HTERT RPE-1 (cell line): ENCODE measurements around the gene NHEJ1.

ENCODE experiments used
- in situ Hi-C: fragments of 300-500 bp; cut with MboI; formaldehyde crosslinking; loops from 4 replicates; pipeline ENCODE4 v1.14.3; 2020; ENCODE audit warnings: low sequenced_read_pairs

Gene NHEJ1

DNA sequence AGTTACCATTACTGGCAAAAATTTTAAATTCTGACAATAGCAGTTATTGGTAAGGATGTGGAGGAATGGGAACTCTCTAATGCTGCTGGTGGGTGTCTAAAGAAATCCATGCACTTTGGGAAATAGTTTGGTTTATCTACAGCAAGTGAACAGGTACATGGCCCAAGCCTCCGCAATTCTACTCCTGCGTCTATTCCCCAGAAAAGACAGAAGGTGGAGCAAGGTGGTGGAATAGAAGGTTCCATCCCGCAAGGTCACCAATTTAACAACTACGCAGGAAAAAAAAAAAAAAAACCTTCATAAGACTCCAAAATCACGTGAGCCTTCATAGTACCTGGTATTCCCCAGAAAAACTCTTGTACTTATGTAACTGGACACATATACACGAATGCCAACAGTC is 125.8 kb downstream of the NHEJ1 start:
- in situ Hi-C loops = no loop called here

DNA sequence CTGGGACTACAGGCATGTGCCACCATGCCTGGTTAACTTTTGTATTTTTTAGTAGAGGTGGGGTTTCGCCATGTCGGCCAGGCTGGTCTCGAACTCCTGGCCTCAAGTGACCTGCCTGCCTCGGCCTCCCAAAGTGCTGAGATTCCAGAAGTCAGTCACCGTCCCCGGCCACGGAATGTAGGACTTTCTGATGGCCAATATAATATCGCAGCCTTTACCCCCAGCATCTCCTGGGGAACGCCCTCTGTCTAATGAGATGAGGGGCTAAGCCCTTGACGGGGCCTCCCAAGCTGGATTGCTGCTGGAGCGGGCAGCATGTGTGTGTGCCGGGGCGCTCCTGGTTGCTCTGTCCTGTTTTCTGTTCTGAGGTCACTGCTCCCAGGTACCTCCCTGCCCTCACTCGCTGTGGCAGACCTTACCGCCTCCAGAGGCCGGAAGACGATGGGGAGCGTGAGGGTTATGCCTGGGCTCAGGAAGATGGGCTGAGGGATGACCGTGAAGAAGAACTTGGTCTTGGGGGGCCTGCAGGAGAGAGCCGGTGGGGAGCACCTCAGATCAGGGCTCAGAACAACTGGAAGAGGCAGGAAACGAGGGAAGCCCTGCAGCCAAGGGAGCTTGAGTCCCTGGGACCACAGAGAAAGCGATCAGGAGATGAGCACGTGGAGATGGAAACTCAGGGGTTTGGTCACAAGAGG is 128.4 kb downstream of the NHEJ1 start:
- in situ Hi-C loops = no loop called here

DNA sequence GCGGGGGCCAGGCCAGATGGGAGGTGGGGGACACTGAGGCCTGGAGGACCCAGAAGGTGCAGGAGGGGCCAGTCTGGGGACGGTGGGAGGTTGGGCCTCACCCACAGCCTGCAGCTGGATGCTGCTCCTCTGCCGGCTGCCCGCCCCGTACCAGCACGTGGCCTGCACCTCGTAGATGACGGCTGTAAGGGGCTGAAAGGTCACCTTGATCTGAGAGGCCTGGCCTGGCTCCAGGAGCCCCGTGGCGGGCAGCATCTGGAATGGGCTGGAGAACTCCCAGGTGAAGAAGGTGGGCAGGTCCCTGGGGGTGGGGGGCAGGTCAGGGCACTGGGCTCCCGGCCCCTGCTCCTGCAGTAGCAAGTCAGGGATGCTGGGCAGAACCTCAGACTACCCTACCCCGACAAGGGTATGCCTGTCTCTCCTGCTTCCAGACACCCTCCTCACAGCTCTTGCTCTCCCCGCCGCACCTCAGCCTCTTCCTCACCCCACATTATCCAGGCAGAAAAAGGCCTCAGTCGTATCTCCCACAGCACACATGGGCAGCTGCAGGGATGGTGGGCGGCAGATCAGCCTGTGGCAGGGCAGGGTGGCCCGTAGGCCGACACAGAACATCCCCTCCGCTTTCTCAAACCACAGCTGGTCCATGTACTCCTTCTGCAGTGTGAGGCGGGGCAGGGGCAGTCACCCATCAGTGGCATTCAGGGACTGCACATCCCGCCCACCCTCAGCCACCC is 129.4 kb downstream of the NHEJ1 start:
- in situ Hi-C loops = no loop called here

DNA sequence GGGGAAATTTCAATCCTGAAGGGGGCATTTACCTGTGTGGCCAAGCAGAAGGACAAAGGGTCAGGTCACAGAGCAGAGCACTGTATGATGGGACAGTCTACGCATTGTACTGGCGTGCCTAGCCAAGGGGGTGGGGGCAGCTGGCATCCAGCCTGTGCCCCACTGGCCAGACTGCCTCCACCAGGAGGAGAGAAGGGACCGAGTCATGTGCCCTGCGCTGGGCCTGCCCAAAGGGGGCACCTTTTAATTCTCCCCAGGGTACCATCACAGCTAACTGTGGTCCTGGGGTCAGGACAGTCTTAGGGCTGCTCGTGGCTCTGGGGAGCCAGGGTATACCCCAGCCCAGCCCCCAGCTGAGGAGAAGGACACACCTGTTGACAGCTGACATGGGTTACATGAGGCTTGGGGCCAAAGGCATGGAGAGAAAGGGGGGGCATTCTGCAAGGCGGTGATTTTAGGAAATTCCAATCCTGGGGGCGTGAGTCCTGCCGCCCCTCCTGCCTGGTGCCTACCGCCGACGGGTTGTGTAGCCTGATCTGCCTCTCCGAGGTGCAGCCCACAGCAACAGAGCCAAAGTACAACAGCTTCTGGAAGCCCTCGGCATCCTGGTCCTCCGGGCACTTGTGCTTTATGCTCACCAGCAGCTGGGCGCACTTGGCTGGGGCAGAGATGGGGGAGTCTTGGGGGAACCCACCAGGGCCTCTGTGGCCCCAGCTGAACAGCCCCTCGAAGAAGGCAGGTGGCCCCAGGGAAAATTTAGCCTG is 130.3 kb downstream of the NHEJ1 start:
- in situ Hi-C loops = no loop called here

DNA sequence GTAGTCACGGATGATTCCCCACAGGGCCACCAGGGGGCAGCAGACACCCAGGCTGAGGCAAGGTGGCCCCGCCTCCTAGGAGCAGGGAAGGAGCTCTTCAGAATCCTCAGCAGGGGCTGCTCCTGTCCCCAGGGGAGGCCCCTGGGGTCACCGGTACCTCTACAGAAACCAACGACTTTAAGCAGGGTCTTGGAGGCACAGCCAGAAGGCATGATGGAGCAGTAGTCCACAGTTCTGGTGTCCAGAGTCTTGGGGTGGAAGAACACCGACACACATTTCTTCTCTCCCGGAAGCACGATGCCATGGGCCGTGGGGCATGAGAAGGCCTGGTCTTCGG is 130.8 kb downstream of the NHEJ1 start:
- in situ Hi-C loops = no loop called here

DNA sequence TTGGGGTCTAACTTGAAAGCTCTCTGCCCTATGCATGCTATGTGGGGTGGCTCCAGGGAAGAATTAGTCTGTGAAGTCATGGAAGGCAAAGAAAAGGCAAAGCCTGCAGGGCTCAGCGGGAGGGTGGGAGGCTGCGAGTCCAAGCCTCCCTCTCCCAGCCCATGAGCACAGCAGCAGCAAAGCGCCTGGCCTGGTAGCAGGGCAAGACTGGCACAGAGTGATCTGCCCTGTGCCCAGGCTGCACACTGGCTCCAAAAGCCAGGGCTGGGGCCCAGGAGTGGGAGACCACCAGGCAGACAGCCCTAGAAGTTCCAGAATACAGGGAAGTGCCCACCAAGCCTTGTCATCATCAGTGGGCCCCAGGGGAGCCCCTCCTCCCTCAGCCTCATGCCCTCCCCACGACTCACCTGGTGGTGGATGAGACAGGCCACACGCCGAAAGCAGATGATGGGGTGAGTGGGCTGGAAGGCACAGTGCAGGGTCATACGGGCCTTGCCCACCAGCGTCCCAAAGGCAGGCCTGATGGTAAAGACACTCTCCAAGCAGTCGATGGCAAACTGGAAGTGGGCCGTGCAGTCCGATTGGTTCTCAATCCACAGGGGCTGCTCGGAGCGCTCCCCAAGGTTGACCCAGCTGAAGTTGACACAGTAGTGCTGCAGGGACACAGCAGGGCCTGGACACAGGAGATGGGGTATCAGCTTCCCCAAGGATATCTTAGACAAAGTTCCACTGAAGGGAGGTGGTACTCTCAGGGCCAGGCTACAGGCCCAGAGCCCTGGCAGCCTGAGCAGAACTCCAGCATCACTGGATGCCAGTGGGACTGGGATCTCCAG is 131.4 kb downstream of the NHEJ1 start:
- in situ Hi-C loops = no loop called here

DNA sequence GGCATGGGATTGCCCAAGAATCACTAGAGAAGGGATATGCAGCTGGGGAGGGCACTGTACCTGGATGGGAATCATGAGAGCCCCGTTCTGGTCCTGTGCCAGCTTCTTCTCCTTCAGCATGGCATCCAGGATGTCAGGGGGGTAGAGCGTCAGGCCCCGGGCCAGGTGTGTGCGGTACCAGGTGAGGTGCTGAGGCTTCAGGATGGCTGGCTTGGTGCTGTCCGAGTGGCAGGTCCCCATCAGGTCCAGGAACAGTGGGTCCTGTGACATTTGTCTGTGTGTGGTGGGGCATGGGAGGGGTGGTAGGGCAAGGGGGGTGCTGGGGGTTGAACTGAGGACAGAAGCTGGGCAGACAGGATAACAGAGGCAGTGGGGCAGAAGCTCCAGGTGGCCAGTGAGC is 132.5 kb downstream of the NHEJ1 start:
- in situ Hi-C loops = no loop called here

DNA sequence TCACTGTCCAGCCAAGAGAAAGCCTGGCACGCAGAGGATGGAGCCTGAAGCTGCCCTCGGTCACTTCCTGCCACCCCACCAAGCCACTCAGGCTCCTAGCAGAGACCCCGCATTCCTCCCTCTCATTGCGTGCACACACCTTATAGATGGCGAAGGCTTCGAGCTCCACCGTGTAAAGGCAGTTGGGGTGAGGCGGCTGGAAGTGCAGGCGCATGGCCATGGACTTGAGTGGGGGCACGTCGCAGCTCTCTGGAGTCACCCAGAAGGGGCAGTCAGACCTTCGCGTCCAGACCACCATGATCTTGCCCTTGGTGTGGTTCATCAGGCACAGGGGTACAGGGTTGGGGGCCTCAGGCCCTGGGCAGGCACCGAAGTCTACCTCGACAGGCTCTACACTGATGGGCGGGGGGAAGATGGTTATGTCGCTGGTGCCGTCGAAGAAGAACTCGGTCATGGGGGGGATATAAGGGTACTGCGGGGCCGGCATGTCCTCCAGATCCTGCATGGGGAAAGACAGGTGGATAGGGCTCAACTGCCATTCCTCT is 133.0 kb downstream of the NHEJ1 start:
- in situ Hi-C loops = no loop called here

DNA sequence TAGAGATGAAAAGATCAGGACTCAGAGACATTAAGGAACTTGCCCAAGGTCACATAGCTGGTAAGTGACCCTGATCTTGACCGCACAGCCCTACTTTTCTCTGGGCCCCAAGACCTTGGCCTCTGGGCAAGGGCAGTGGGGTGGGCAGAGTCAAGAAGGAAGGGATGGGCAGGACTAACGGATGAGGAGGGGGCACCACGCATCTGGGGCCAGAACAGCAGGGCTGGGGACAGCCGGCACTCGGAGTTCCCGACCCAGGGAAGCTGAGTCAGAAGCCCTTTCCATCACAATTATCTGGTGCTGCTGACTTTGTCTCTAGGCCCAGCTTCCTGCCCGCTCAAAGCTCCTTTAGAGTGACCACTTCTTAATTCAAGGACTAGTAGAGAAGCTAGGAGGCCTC is 133.7 kb downstream of the NHEJ1 start:
- in situ Hi-C loops = no loop called here

DNA sequence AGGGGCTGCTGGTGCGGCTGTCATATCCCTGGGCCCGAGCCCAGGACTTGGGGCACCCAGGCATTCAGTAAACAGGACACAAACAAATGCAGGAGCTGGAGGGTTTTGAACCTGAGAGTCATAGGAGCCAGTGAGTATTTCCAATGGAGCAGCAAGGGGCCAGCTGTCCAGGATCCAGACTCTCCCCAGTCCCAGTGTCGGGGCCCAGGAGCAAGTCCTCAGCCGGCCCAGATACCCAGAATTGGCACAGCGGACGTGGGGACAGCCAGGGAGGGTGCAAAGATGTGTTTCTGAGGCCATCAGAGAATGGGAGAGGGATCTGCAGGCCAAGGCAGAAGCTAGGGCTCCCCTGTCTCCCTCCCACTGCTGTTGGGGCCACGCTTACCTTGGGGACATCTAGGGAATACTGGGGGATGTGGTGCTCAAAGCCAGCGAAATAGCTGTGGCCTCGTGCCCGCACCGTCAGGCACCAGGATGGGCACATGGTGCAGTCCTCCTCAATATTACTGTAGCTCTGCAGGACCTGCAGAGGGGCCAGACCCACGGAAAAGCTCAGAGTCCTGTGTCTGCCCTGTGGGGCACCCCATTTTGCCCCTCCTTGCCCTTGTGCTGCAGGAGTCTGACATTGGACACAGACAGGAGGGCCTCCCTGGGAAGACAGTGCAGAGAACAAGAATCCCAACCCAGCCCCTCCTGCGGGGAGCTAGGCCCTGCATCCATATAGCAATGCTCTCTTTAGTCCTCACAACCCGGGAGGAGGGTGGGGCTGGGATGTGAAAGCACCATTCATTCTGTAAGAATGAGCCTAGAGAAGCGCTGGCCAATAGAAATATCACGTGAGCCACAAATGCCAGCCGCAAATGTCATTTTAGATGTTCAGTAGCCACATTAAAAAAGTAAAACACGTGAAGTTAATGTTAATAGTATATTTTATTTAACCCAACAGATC is 134.7 kb downstream of the NHEJ1 start:
- in situ Hi-C loops = no loop called here
